Measurements from ENCODE around the gene JADE3. TPM values are rescaled to one million over a fixed set of nuclear protein-coding genes. Genes with fewer than 3 reads are reported as not detected.

Gene JADE3
- total RNA-seq, 6 experiments from 2014 or later, result 5.1 to 7.3 (median 5.9) TPM

- peaks cover 2% of the 10 kb centered on the region; the same call in 1 of the 2 replicates for H3K27me3 Mint-ChIP-seq (ENCODE audit: insufficient read depth)
- TF ChIP-seq CTCF (IDR thresholded peaks at IDR 0.05), result peak; percentile 73
- no peak overlapping the region for H3K4me3 Mint-ChIP-seq
- H3K9me3 Mint-ChIP-seq, result no peaks in the 10 kb centered on the region
- H3K36me3 Mint-ChIP-seq (ENCODE audit: low read depth), result no peaks in the 10 kb centered on the region
- H3K27ac Mint-ChIP-seq, result no peak overlapping the region
- H3K4me1 Mint-ChIP-seq (ENCODE audit: low read depth), result peaks cover 11% of the 10 kb centered on the region; the same call in 1 of the 2 replicates
- DNase-seq, result peak; percentile 17
These were observed 181.0 kb downstream of the JADE3 start for GRCh38 chrX:47093248-47093647.

GRCh38 chrX:47093860-47094259, 181.6 kb downstream of the JADE3 start:
- H3K4me3 Mint-ChIP-seq, result no peak overlapping the region
- H3K9me3 Mint-ChIP-seq, result no peaks in the 10 kb centered on the region
- no peaks in the 10 kb centered on the region for H3K36me3 Mint-ChIP-seq (ENCODE audit: low read depth)
- DNase-seq, result no peak
- H3K4me1 Mint-ChIP-seq (ENCODE audit: low read depth), result peaks cover 11% of the 10 kb centered on the region; the same call in 1 of the 2 replicates
- peaks cover 3% of the 10 kb centered on the region; the same call in 1 of the 2 replicates for H3K27me3 Mint-ChIP-seq (ENCODE audit: insufficient read depth)
- H3K27ac Mint-ChIP-seq, result no peak overlapping the region
- TF ChIP-seq CTCF (IDR thresholded peaks at IDR 0.05), result no peak

- Mint-ChIP-seq H3K9me3 (no peaks in the 10 kb centered on the region), H3K4me1 (ENCODE audit: low read depth) (no peaks in the 10 kb centered on the region), H3K27me3 (ENCODE audit: insufficient read depth) (peaks cover 6% of the 10 kb centered on the region; the same call in 1 of the 2 replicates), H3K4me3 (no peak overlapping the region), H3K27ac (no peak overlapping the region), H3K36me3 (ENCODE audit: low read depth) (no peaks in the 10 kb centered on the region)
- no peak for DNase-seq
- no peak for TF ChIP-seq CTCF (IDR thresholded peaks at IDR 0.05)
These were observed 184.8 kb downstream of the JADE3 start for GRCh38 chrX:47097018-47097417.

- no peaks in the 10 kb centered on the region for H3K9me3 Mint-ChIP-seq
- H3K4me3 Mint-ChIP-seq, result no peak overlapping the region
- H3K36me3 Mint-ChIP-seq (ENCODE audit: low read depth), result no peaks in the 10 kb centered on the region
- no peak overlapping the region for H3K27ac Mint-ChIP-seq
- H3K4me1 Mint-ChIP-seq (ENCODE audit: low read depth), result no peaks in the 10 kb centered on the region
- no peak for DNase-seq
- no peak for TF ChIP-seq CTCF (IDR thresholded peaks at IDR 0.05)
- peaks cover 6% of the 10 kb centered on the region; the same call in 1 of the 2 replicates for H3K27me3 Mint-ChIP-seq (ENCODE audit: insufficient read depth)
These were observed 186.3 kb downstream of the JADE3 start for GRCh38 chrX:47098338-47099094.

GRCh38 chrX:47101206-47101605, 189.0 kb downstream of the JADE3 start:
- Mint-ChIP-seq H3K36me3 (ENCODE audit: low read depth) (no peaks in the 10 kb centered on the region), H3K27me3 (ENCODE audit: insufficient read depth) (peaks cover 6% of the 10 kb centered on the region; the same call in 1 of the 2 replicates), H3K4me1 (ENCODE audit: low read depth) (no peaks in the 10 kb centered on the region), H3K4me3 (no peak overlapping the region), H3K27ac (no peak overlapping the region), H3K9me3 (no peaks in the 10 kb centered on the region)
- no peak for TF ChIP-seq CTCF (IDR thresholded peaks at IDR 0.05)
- no peak for DNase-seq

Other genes with a start within 250 kb of the JADE3 start
- gene SLC9A7, start 153.3 kb upstream of the JADE3 start, total RNA-seq (2021; fragmentation: NEBNext Ultra II Directional; extraction: Animal tissue kit (Norgen Biotek cat#: 25700)), result 10 to 100 TPM; 41.8 to 54.1 (median 45.7) TPM
- 10 to 100 TPM; 10.7 to 12.7 (median 12.1) TPM for gene RP2, start 75.4 kb upstream of the JADE3 start, total RNA-seq (2021; fragmentation: NEBNext Ultra II Directional; extraction: Animal tissue kit (Norgen Biotek cat#: 25700))
- 1 to 10 TPM in 2 of 6 experiments, under 1 TPM in 4; 0.46 to 2.5 (median 0.67) TPM for gene RGN, start 166.0 kb downstream of the JADE3 start, total RNA-seq (2021; fragmentation: NEBNext Ultra II Directional; extraction: Animal tissue kit (Norgen Biotek cat#: 25700))
- gene NDUFB11, start 232.3 kb downstream of the JADE3 start, total RNA-seq (2021; fragmentation: NEBNext Ultra II Directional; extraction: Animal tissue kit (Norgen Biotek cat#: 25700)), result 10 to 100 TPM; 80.0 to 88.8 (median 84.4) TPM
- gene RBM10, start 232.8 kb downstream of the JADE3 start, total RNA-seq (2021; fragmentation: NEBNext Ultra II Directional; extraction: Animal tissue kit (Norgen Biotek cat#: 25700)), result 10 to 100 TPM; 38.8 to 44.3 (median 41.7) TPM